Measurements from ENCODE around the gene BNC2.

DNA sequence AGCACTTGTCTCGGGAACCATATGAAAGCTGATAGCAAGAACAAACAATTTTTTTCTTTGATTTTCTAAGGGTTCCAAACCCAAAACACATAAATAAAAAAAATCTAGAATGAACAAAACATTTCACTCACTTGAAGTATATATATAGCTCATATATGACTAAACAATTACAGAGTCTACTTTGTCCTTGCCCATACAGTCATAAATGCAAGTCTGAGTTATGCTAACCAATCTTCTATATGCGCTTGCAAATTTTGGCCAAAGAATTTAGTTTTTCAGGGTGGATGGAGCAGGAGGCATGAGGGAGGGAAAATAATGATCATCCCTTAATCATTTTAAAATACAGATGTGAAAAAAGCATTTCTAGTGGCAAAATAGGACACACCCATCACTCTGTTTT, 370.1 kb downstream of the BNC2 start:
- TF ChIP-seq FOXA1 (IDR thresholded peaks at IDR 0.05) (no peak), FOXA1 (CRISPR knock-in tag; IDR thresholded peaks at IDR 0.05) (no peak), TGIF2 (CRISPR knock-in tag; IDR thresholded peaks at IDR 0.05) (no peak), CHD2 (IDR thresholded peaks at IDR 0.05; ENCODE audit: low read depth, low read length) (no peak), POLR2G (IDR thresholded peaks at IDR 0.05; ENCODE audit: low read depth, low read length) (no peak), BHLHE40 (IDR thresholded peaks at IDR 0.05; ENCODE audit: low read length) (no peak), ZNF7 (CRISPR knock-in tag; IDR thresholded peaks at IDR 0.05) (no peak)
- TF ChIP-seq, protein P1, sequence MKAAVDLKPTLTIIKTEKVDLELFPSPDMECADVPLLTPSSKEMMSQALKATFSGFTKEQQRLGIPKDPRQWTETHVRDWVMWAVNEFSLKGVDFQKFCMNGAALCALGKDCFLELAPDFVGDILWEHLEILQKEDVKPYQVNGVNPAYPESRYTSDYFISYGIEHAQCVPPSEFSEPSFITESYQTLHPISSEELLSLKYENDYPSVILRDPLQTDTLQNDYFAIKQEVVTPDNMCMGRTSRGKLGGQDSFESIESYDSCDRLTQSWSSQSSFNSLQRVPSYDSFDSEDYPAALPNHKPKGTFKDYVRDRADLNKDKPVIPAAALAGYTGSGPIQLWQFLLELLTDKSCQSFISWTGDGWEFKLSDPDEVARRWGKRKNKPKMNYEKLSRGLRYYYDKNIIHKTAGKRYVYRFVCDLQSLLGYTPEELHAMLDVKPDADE (CRISPR knock-in tag; IDR thresholded peaks at IDR 0.05) = no peak
- TF ChIP-seq, protein P2, sequence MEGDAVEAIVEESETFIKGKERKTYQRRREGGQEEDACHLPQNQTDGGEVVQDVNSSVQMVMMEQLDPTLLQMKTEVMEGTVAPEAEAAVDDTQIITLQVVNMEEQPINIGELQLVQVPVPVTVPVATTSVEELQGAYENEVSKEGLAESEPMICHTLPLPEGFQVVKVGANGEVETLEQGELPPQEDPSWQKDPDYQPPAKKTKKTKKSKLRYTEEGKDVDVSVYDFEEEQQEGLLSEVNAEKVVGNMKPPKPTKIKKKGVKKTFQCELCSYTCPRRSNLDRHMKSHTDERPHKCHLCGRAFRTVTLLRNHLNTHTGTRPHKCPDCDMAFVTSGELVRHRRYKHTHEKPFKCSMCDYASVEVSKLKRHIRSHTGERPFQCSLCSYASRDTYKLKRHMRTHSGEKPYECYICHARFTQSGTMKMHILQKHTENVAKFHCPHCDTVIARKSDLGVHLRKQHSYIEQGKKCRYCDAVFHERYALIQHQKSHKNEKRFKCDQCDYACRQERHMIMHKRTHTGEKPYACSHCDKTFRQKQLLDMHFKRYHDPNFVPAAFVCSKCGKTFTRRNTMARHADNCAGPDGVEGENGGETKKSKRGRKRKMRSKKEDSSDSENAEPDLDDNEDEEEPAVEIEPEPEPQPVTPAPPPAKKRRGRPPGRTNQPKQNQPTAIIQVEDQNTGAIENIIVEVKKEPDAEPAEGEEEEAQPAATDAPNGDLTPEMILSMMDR (CRISPR knock-in tag; IDR thresholded peaks at IDR 0.05) = no peak
- TF ChIP-seq, protein P3, sequence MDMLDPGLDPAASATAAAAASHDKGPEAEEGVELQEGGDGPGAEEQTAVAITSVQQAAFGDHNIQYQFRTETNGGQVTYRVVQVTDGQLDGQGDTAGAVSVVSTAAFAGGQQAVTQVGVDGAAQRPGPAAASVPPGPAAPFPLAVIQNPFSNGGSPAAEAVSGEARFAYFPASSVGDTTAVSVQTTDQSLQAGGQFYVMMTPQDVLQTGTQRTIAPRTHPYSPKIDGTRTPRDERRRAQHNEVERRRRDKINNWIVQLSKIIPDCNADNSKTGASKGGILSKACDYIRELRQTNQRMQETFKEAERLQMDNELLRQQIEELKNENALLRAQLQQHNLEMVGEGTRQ (IDR thresholded peaks at IDR 0.05; ENCODE audit: low read depth, low read length) = no peak
- TF ChIP-seq, protein P3 (CRISPR knock-in tag; IDR thresholded peaks at IDR 0.05; ENCODE audit: borderline replicate concordance) = no peak
